Right atrium auricular region (tissue), 2 donors: ENCODE results near the gene ZEB1. TPM values are rescaled to one million over a fixed set of nuclear protein-coding genes. Genes with fewer than 3 reads are reported as not detected.
"Not testable (repeated sequence)": the region's sequence is repeated elsewhere in the genome, so short reads cannot be mapped to it uniquely, and the experiment has no call there.

Experiments
- DNase-seq: peaks from one replicate; pipeline ENCODE4 v3.0.0-alpha.2; 2019; ENCODE audit warnings: low spot score
- H3K27ac ChIP-seq, 2 donors: fragments of 200-600 bp; sonication (generic); 1 replicate in 1 of 2; 2 replicates in 1 of 2; pipeline ENCODE4 v1.5.1; 2016 to 2019
- H3K27me3 ChIP-seq, 2 donors: fragments of 200-600 bp; sonication (generic); one replicate each; pipeline versions ENCODE4 v1.5.1 to v1.6.0; 2017 to 2019
- H3K36me3 ChIP-seq: fragments of 200-600 bp; sonication (generic); one replicate; pipeline ENCODE4 v1.5.1; 2016
- H3K4me1 ChIP-seq, 2 donors: fragments of 200-600 bp; sonication (generic); one replicate each; pipeline versions ENCODE4 v1.5.1 to v1.6.0; 2017 to 2019
- H3K4me3 ChIP-seq, 2 donors: fragments of 200-600 bp; sonication (generic); 1 replicate in 1 of 2; 2 replicates in 1 of 2; pipeline ENCODE4 v1.5.1; 2017 to 2019; ENCODE audit warnings: mild to moderate bottlenecking in 1 of 2, moderate library complexity in 1 of 2
- H3K9me3 ChIP-seq, 2 donors: fragments of 200-600 bp; sonication (generic); one replicate each; pipeline ENCODE4 v1.5.1; 2019
- total RNA-seq, 2 donors: library from RNA; depleted of rRNA; stranded (reverse); fragments of >200 nt; gene quantifications; one replicate each; pipeline ENCODE4 v1.1.0, GENCODE V29; 2016
- TF ChIP-seq, protein P1 (sequence below), 2 donors: fragments of 200-600 bp; sonication (generic); IDR thresholded peaks; one replicate each; pipeline ENCODE4 v1.5.1; 2019; ENCODE audit warnings: antibody characterized with exemption in 2 of 2

ZEB1 gene
- total RNA-seq, 2 donors from 2014 or later: 52.9 to 60.8 TPM

DNA sequence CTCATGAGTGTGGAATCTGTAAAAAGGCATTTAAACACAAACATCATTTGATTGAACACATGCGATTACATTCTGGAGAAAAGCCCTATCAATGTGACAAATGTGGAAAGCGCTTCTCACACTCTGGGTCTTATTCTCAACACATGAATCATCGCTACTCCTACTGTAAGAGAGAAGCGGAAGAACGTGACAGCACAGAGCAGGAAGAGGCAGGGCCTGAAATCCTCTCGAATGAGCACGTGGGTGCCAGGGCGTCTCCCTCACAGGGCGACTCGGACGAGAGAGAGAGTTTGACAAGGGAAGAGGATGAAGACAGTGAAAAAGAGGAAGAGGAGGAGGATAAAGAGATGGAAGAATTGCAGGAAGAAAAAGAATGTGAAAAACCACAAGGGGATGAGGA is 207.7 kb downstream of the ZEB1 start:
- TF ChIP-seq, protein P1, sequence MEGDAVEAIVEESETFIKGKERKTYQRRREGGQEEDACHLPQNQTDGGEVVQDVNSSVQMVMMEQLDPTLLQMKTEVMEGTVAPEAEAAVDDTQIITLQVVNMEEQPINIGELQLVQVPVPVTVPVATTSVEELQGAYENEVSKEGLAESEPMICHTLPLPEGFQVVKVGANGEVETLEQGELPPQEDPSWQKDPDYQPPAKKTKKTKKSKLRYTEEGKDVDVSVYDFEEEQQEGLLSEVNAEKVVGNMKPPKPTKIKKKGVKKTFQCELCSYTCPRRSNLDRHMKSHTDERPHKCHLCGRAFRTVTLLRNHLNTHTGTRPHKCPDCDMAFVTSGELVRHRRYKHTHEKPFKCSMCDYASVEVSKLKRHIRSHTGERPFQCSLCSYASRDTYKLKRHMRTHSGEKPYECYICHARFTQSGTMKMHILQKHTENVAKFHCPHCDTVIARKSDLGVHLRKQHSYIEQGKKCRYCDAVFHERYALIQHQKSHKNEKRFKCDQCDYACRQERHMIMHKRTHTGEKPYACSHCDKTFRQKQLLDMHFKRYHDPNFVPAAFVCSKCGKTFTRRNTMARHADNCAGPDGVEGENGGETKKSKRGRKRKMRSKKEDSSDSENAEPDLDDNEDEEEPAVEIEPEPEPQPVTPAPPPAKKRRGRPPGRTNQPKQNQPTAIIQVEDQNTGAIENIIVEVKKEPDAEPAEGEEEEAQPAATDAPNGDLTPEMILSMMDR (IDR thresholded peaks at IDR 0.05): no peak
- no peak for DNase-seq
- no peak overlapping the region for H3K4me3 ChIP-seq
- no peaks in the 10 kb centered on the region for H3K27me3 ChIP-seq
- no peaks in the 10 kb centered on the region for H3K9me3 ChIP-seq
- peaks cover 21% of the 10 kb centered on the region for H3K36me3 ChIP-seq
- no peak overlapping the region for H3K27ac ChIP-seq
- H3K4me1 ChIP-seq: no peaks in the 10 kb centered on the region

DNA sequence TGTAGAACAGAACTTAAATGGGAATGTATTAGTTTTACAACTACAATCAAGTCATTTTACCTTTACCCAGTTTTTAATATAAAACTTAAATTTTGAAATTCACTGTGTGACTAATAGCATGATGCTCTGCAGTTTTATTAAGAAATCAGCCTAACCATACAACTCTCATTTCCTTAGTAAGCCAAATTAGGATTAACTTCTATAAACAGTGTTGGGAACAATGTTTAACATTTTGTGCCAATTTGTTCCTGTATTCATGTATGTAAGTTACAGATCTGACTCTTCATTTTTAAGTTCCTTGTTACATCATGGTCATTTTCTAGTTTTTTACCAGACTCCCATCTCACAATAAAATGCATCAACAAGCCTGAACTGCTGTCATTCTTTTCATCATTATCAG is 209.8 kb downstream of the ZEB1 start:
- H3K27ac ChIP-seq: no peak overlapping the region

DNA sequence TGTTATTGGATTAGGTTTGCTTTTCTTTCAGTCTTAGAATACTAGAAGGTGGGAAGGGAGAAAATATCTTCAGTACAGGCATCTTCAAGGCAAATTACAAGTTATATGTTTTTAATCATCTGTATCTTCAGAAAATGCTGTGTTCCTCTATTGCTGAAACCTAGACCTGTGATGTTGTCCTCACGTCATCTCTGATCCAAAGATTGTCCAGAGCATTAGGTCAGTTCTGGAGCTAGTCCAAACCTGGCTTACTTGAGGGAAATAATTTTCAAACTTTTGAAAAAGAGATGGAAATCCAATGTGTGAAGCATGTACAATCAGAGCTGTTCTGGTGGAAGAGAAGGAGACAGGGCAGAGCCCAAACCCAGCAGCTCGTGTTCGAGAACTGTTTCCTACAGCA is 217.3 kb downstream of the ZEB1 start:
- Histone ChIP-seq H3K9me3 (peaks cover 4% of the 10 kb centered on the region in 2 donors), H3K27ac (peak overlapping the region in 1 of 2 donors; percentile 21), H3K27me3 (no peaks in the 10 kb centered on the region), H3K4me1 (no peaks in the 10 kb centered on the region), H3K4me3 (no peak overlapping the region), H3K36me3 (no peaks in the 10 kb centered on the region)
- no peak for DNase-seq
- TF ChIP-seq, protein P1 (IDR thresholded peaks at IDR 0.05): no peak

More for the DNA sequence above, 209.8 kb downstream of the ZEB1 start:
- H3K36me3 ChIP-seq: peaks cover 15% of the 10 kb centered on the region
- DNase-seq: no peak
- H3K27me3 ChIP-seq: no peaks in the 10 kb centered on the region
- H3K9me3 ChIP-seq: no peaks in the 10 kb centered on the region
- no peak overlapping the region for H3K4me3 ChIP-seq
- TF ChIP-seq, protein P1 (IDR thresholded peaks at IDR 0.05): no peak
- no peaks in the 10 kb centered on the region for H3K4me1 ChIP-seq

DNA sequence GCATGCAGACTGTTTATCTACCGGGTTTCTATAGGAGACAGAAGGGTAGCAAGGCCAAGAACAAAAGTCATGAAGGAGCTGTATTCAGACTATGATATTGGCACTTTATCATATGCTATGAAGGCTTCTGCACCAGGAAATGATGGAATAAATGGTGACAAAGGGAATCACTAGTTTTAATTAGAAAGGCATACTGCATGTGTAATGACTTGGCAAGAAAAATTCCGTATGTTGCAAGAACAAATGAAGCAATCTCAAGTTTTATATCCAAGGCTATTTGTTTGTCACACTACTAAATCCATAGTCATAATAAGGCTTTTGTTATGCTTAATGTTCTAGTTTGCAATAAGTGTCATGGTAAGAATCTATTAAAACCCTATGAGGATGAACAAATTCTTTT is 230.9 kb downstream of the ZEB1 start:
- no peaks in the 10 kb centered on the region for H3K27me3 ChIP-seq
- TF ChIP-seq, protein P1 (IDR thresholded peaks at IDR 0.05): no peak
- no peak overlapping the region for H3K27ac ChIP-seq
- H3K9me3 ChIP-seq: no peaks in the 10 kb centered on the region
- no peak for DNase-seq
- H3K36me3 ChIP-seq: no peaks in the 10 kb centered on the region
- no peaks in the 10 kb centered on the region for H3K4me1 ChIP-seq
- H3K4me3 ChIP-seq: no peak overlapping the region

DNA sequence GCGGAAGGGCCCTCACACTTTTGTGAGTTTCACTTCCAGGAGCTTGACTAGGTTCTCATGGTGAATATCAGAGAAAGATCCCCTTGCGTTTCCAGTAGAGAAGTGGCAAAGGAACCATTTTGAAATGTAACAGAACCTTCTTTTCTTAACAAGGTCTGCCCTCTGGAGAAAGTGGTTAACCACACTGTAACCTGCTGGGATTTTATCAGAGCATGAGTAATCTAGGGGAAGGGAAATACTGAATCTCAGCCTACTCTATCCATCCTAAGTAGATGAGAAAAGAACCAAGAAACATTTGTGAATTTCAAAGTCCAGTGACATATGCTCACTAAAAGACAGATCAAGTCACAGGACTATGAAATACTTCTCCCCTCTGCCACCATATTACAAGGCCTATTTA is 235.5 kb downstream of the ZEB1 start:
- no peak for DNase-seq
- TF ChIP-seq, protein P1 (IDR thresholded peaks at IDR 0.05): no peak
- Histone ChIP-seq H3K4me3 (no peak overlapping the region), H3K27me3 (no peaks in the 10 kb centered on the region), H3K36me3 (no peaks in the 10 kb centered on the region), H3K27ac (no peak overlapping the region), H3K4me1 (no peaks in the 10 kb centered on the region), H3K9me3 (peaks cover 0 to 29% of the 10 kb centered on the region in 2 donors)

GRCh38 chr10:31557854-31558253 is 238.8 kb downstream of the ZEB1 start:
- no peak overlapping the region for H3K4me3 ChIP-seq
- no peaks in the 10 kb centered on the region for H3K27me3 ChIP-seq
- H3K9me3 ChIP-seq: peaks cover 0 to 42% of the 10 kb centered on the region in 2 donors
- TF ChIP-seq, protein P1 (IDR thresholded peaks at IDR 0.05): no peak
- H3K36me3 ChIP-seq: no peaks in the 10 kb centered on the region
- no peaks in the 10 kb centered on the region for H3K4me1 ChIP-seq
- DNase-seq: no peak
- H3K27ac ChIP-seq: no peak overlapping the region

GRCh38 chr10:31568252-31568861 is 249.3 kb downstream of the ZEB1 start:
- not testable (repeated sequence) for H3K27ac ChIP-seq, H3K4me1 ChIP-seq, DNase-seq, H3K27me3 ChIP-seq, H3K36me3 ChIP-seq, H3K4me3 ChIP-seq
- peaks cover 0 to 15% of the 10 kb centered on the region in 2 donors for H3K9me3 ChIP-seq
